GM19023 (cell line): Measurements from ENCODE around the gene FBXO11.

Source experiments
- ATAC-seq: cut with Tn5 transposase; IDR thresholded peaks from one replicate; pipeline ENCODE4 v1.9.1; 2021; ENCODE audit warnings: mild to moderate bottlenecking, moderate library complexity; ENCODE audit not compliant: unreplicated experiment

FBXO11 gene

GRCh38 chr2:47741637-47742036 lies 164.7 kb downstream of the FBXO11 start:
- no peak for ATAC-seq

DNA sequence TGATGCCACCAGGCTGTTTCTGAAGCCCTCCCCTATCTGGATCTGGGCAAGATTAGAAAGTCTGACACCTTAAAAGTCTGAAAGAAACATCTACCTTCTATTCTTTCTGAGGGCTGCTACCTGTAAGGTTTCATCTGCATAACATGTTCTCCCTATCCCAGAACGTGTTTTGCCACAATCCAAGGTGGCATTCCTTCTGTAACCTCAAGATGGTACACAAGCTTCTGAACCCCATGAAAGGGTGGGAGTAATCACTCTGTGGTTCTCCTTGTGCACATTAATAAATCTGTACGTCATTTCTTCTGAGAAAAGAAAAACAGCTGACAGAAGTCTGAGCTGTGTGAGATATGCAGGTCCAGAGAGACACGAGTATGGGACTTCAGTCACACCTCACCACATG lies 165.2 kb downstream of the FBXO11 start:
- no peak for ATAC-seq
